Stimulated activated CD4-positive, alpha-beta T cell treated with anti-CD3 and anti-CD28 coated beads, Interleukin-12 subunit alpha, Interleukin-12 subunit beta, amount 100 ng/mL, for 24 hours (primary cell): Measurements from ENCODE around the gene RASL10A.

ENCODE experiments used
- DNase-seq, 2 experiments: peaks; one replicate each; pipeline ENCODE4 v3.0.0-alpha.2; 2020; ENCODE audit warnings: low read depth in 2 of 2

RASL10A gene

GRCh38 chr22:29319072-29319471 is 3.6 kb upstream of the RASL10A start:
- no peak for DNase-seq

GRCh38 chr22:29317827-29318454 is 2.4 kb upstream of the RASL10A start:
- DNase-seq, result no peak

GRCh38 chr22:29316141-29316828 is 788 bp upstream of the RASL10A start:
- DNase-seq, result no peak

GRCh38 chr22:29314537-29315285 is 786 bp downstream of the RASL10A start:
- no peak for DNase-seq

GRCh38 chr22:29313576-29314466 is 1.7 kb downstream of the RASL10A start:
- no peak for DNase-seq

- no peak for DNase-seq
Measured at GRCh38 chr22:29313126-29313575, 2.3 kb downstream of the RASL10A start.

- DNase-seq, result no peak
Measured at GRCh38 chr22:29312218-29313125, 3.0 kb downstream of the RASL10A start.

- no peak for DNase-seq
Measured at GRCh38 chr22:29311464-29312217, 3.9 kb downstream of the RASL10A start.

GRCh38 chr22:29310863-29311339 is 4.6 kb downstream of the RASL10A start:
- peak; percentile 31 to 70 for DNase-seq

- no peak for DNase-seq
Measured at GRCh38 chr22:29310065-29310862, 5.2 kb downstream of the RASL10A start.

- DNase-seq, result no peak
Measured at GRCh38 chr22:29309332-29310064, 6.0 kb downstream of the RASL10A start.

- no peak for DNase-seq
Measured at GRCh38 chr22:29308791-29309262, 6.7 kb downstream of the RASL10A start.

- no peak for DNase-seq
Measured at GRCh38 chr22:29308148-29308790, 7.2 kb downstream of the RASL10A start.

- no peak for DNase-seq
Measured at GRCh38 chr22:29307596-29308147, 7.8 kb downstream of the RASL10A start.

- DNase-seq, result no peak
Measured at GRCh38 chr22:29306835-29307595, 8.5 kb downstream of the RASL10A start.

- peak in 1 of 2 experiments; percentile 42 for DNase-seq
Measured at GRCh38 chr22:29306175-29306834, 9.2 kb downstream of the RASL10A start, which contains the start of gene GAS2L1. Gene GAS2L1 (plus strand): TSS chr22:29306650. CDS start chr22:29308106, 1,456 bp downstream.
